ENCODE measurements around the gene RSPO3.
"Not testable (repeated sequence)": the region's sequence is repeated elsewhere in the genome, so short reads cannot be mapped to it uniquely, and the experiment has no call there.

DNA sequence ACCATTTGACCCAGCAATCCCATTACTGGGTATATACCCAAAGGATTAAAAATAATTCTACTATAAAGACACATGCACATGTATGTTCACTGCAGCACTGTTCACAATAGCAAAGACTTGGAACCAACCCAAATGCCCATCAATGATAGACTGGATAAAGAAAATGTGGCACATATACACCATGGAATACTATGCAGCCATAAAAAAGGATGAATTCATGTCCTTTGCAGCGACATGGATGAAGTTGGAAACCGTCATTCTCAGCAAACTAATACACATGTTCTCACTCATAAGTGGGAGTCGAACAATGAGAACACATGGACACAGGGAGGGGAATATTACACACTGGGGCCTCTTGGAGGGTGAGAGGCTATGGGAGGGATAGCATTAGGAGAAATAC, 115.3 kb downstream of the RSPO3 start:
- not testable (repeated sequence) for TF ChIP-seq EZH2 (IDR thresholded peaks at IDR 0.05; ENCODE audit: borderline replicate concordance, low read depth, low read length, poor library complexity, severe bottlenecking)
- TF ChIP-seq, protein P1, sequence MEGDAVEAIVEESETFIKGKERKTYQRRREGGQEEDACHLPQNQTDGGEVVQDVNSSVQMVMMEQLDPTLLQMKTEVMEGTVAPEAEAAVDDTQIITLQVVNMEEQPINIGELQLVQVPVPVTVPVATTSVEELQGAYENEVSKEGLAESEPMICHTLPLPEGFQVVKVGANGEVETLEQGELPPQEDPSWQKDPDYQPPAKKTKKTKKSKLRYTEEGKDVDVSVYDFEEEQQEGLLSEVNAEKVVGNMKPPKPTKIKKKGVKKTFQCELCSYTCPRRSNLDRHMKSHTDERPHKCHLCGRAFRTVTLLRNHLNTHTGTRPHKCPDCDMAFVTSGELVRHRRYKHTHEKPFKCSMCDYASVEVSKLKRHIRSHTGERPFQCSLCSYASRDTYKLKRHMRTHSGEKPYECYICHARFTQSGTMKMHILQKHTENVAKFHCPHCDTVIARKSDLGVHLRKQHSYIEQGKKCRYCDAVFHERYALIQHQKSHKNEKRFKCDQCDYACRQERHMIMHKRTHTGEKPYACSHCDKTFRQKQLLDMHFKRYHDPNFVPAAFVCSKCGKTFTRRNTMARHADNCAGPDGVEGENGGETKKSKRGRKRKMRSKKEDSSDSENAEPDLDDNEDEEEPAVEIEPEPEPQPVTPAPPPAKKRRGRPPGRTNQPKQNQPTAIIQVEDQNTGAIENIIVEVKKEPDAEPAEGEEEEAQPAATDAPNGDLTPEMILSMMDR (conservative IDR thresholded peaks at IDR 0.05; ENCODE audit: low read depth, low read length): not testable (repeated sequence)

All from A673 (cell line).